ENCODE results near the gene ETHE1.
A peak's percentile ranks its signal among the peaks of the same experiment; 100 is the strongest.

ETHE1 gene

DNA sequence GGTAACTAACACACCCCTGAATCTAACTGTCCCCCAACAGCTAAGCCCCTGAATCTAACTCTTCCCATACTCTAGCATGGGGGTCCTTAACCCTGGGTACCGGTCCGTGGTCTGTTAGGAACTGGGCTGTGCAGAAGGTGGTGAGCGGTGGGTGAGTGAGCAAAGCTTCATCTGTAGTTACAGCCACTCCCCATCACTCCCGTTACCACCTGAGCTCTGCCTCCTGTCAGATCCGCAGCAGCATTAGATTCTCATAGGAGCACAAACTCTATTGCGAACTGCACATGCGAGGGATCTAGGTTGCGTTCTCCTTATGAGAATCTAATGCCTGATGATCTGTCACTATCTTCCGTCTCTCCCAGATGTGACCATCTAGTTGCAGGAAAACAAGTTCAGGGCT is 16.3 kb downstream of the ETHE1 start:
- TF ChIP-seq, protein P1, sequence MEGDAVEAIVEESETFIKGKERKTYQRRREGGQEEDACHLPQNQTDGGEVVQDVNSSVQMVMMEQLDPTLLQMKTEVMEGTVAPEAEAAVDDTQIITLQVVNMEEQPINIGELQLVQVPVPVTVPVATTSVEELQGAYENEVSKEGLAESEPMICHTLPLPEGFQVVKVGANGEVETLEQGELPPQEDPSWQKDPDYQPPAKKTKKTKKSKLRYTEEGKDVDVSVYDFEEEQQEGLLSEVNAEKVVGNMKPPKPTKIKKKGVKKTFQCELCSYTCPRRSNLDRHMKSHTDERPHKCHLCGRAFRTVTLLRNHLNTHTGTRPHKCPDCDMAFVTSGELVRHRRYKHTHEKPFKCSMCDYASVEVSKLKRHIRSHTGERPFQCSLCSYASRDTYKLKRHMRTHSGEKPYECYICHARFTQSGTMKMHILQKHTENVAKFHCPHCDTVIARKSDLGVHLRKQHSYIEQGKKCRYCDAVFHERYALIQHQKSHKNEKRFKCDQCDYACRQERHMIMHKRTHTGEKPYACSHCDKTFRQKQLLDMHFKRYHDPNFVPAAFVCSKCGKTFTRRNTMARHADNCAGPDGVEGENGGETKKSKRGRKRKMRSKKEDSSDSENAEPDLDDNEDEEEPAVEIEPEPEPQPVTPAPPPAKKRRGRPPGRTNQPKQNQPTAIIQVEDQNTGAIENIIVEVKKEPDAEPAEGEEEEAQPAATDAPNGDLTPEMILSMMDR (IDR thresholded peaks at IDR 0.05; ENCODE audit: insufficient read depth, low read depth, low read length, missing control alignments) = no peak
- no peak for DNase-seq (ENCODE audit: low read depth)
- H3K4me3 ChIP-seq (ENCODE audit: low read depth, low read length) = no peak overlapping the region

DNA sequence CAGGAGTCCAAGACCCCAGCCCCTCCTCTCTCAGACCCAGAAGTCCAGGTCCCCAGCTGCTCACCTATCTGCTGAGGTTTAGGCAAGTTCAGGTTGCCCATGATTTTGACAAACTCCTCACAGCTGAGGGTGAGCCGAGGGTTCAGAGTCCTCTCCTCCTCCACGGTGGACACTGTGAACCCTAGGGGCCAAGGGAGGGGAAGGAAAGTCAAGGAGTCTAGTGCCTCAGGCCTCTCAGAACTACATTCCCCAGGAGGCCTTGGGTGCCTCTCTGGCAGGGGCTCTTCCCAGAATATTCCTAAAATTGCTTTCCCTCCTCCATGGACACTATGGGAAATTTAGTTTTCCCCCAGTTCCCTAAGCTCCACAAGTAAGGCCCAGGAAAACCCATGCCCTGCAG is 19.1 kb downstream of the ETHE1 start:
- no peak for DNase-seq (ENCODE audit: low read depth)
- no peak overlapping the region for H3K4me3 ChIP-seq (ENCODE audit: low read depth, low read length)
- TF ChIP-seq, protein P1 (IDR thresholded peaks at IDR 0.05; ENCODE audit: insufficient read depth, low read depth, low read length, missing control alignments) = no peak

DNA sequence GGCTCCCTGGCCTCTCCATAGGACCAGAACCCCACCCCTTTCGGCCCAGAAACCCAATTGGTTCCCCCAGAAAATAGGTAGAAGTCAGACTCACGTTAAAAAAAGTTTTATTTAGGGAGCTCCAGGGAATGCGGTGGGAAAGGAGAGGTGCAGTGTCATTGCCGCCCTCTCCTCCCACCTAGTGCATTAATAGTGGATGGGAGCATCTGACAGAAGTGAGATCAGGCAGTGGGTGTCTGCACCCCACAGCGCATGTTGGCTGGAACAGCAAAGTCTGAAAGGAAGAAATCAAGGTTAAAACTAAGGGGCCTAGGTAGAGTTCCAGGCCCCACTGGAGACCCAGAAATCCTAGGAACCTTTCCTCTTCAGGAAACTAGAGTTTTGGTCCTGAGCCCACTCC is 20.4 kb downstream of the ETHE1 start:
- no peak for DNase-seq (ENCODE audit: low read depth)
- H3K4me3 ChIP-seq (ENCODE audit: low read depth, low read length) = no peak overlapping the region
- TF ChIP-seq, protein P1 (IDR thresholded peaks at IDR 0.05; ENCODE audit: insufficient read depth, low read depth, low read length, missing control alignments) = no peak

DNA sequence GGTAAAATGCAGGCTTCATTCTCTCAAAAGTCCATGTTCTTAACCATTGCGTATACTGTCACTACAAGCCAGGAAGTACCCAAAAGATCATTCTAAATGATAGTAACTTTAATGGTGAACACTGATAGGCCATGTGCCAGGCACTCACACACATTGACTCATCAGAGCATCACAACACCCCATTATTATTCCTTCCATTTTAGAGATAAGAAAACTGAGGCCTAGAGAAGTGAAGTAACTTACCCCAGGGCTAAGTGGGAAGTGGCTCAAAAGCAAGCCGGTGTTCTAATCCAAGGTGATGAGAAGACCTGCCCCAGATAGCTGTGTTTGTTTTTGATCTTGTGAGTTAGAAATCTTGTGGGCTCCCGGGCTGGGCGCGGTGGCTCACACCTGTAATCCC is 21.1 kb downstream of the ETHE1 start:
- H3K4me3 ChIP-seq (ENCODE audit: low read depth, low read length) = no peak overlapping the region
- no peak for DNase-seq (ENCODE audit: low read depth)
- TF ChIP-seq, protein P1 (IDR thresholded peaks at IDR 0.05; ENCODE audit: insufficient read depth, low read depth, low read length, missing control alignments) = no peak

DNA sequence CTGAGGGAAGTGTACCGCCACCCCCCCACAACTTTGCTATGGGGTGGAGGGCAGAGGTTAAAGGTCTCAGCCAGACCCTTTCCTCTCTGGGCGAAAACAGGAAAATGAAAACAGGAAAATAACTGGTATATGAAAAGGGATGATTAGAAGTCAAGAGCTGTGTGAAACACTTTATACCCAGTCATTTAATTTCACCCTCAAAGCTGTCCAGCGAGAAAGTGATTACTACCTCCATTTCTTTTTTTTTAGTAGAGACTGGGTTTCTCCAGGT is 21.9 kb downstream of the ETHE1 start:
- no peak overlapping the region for H3K4me3 ChIP-seq (ENCODE audit: low read depth, low read length)
- no peak for DNase-seq (ENCODE audit: low read depth)
- TF ChIP-seq, protein P1 (IDR thresholded peaks at IDR 0.05; ENCODE audit: insufficient read depth, low read depth, low read length, missing control alignments) = no peak

DNA sequence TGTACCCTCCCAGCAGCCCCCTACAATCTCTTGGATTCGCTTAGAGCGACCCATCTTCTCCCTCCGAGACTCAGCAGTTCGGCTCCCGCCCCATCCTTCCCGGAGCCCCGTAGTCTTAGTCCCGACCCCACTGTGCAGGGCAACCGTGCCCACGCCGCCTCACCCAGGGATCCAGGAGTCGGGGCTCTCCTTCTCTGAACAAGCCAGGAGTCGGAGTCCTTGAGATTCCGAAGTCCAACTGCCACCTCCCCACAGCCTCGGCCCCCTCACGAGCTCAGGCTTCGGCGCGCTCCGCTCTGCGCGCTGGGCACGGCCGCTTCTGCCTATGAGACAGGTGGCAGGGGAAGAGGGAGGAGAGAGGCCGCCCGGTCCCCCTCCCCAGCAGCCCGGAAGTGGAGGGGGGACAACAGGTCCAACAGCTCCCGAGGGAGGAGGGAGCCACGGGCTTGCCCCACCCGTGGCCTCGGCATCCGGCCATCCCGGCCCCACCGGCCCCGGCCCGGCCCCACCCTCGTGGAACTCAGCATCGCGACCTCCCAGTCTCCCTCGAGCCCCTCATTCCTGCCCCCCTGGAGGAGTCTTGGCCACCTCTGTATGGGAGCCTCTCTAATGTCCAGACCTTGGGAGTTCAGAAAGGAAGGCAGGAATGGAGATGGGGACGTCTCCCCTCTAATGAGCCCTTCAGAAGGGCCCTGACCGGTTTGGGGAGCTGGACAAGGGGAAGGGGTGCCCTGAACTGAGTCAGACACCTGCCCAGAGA is 22.4 kb downstream of the ETHE1 start, which contains the start of gene PHLDB3:
Gene PHLDB3 (minus strand): TSS at position 321 of the 760 bp plus-strand sequence. CDS start 628 bp downstream, outside the sequence.
- peak; percentile 46 for DNase-seq (ENCODE audit: low read depth)
- TF ChIP-seq, protein P1 (IDR thresholded peaks at IDR 0.05; ENCODE audit: insufficient read depth, low read depth, low read length, missing control alignments) = no peak
- H3K4me3 ChIP-seq (ENCODE audit: low read depth, low read length) = peak within 1 kb of the TSS; percentile 82
